ENCODE measurements around the gene CABLES2. TPM values are rescaled to one million over a fixed set of nuclear protein-coding genes. Genes with fewer than 3 reads are reported as not detected.

CABLES2 gene
- total RNA-seq: 4.0 and 4.8 TPM in 2 replicates

GRCh38 chr20:62407221-62407992, at the start of gene CABLES2:
CABLES2 (minus strand) TSS chr20:62407285; CDS start chr20:62407276, 9 bp downstream.

GRCh38 chr20:62427172-62428001, 20.3 kb upstream of the CABLES2 start, which contains the start of gene RBBP8NL:
RBBP8NL (minus strand) TSS chr20:62427539; CDS start chr20:62419647, 7,892 bp downstream.

GRCh38 chr20:62386383-62387218, 20.5 kb downstream of the CABLES2 start, which contains the start of gene RPS21:
RPS21 (plus strand) TSS chr20:62387103; CDS start chr20:62387339, 236 bp downstream.

GRCh38 chr20:62367136-62367632, 39.9 kb downstream of the CABLES2 start, which contains the start of gene LAMA5:
LAMA5 (minus strand) TSS chr20:62367312; CDS start chr20:62367245, 67 bp downstream.

Other genes with a start within 250 kb of the CABLES2 start
- gene MTG2, start 224.3 kb downstream of the CABLES2 start, total RNA-seq: 18.3 and 30.9 TPM in 2 replicates
- not detected in 2 replicates for gene HRH3, start 187.0 kb downstream of the CABLES2 start, total RNA-seq
- gene OSBPL2, start 168.8 kb downstream of the CABLES2 start, total RNA-seq: 22.7 and 28.8 TPM in 2 replicates
- 252 and 281 TPM in 2 replicates for gene ADRM1, start 104.3 kb downstream of the CABLES2 start, total RNA-seq
- gene LAMA5, start 40.0 kb downstream of the CABLES2 start, total RNA-seq: 210 and 243 TPM in 2 replicates
- 2,524 and 3,677 TPM in 2 replicates for gene RPS21, start 20.2 kb downstream of the CABLES2 start, total RNA-seq
- gene RBBP8NL, start 20.3 kb upstream of the CABLES2 start, total RNA-seq: 2.2 and 4.2 TPM in 2 replicates
- not detected in 2 replicates for gene GATA5, start 68.7 kb upstream of the CABLES2 start, total RNA-seq
- 4.0 and 5.1 TPM in 2 replicates for gene SLCO4A1, start 235.2 kb upstream of the CABLES2 start, total RNA-seq